ENCODE measurements around the gene DOCK1. TPM values are rescaled to one million over a fixed set of nuclear protein-coding genes. Genes with fewer than 3 reads are reported as not detected.

The DOCK1 gene
- total RNA-seq, 3 donors from 2014 or later: 50.4 to 101 (median 69.2) TPM

GRCh38 chr10:127228195-127228787, 323.1 kb downstream of the DOCK1 start:
- Histone ChIP-seq H3K4me1 (no peaks in the 10 kb centered on the region), H3K36me3 (no peaks in the 10 kb centered on the region), H3K4me3 (no peak overlapping the region), H3K9me3 (no peaks in the 10 kb centered on the region), H3K27ac (no peak overlapping the region), H3K27me3 (no peaks in the 10 kb centered on the region)
- intact Hi-C loops (cut with DNase I; ENCODE audit: low total_unique reads): no loop called here
- TF ChIP-seq POLR2A (IDR thresholded peaks at IDR 0.05) (no peak), POLR2AphosphoS5 (IDR thresholded peaks at IDR 0.05) (no peak)
- TF ChIP-seq, protein P1, sequence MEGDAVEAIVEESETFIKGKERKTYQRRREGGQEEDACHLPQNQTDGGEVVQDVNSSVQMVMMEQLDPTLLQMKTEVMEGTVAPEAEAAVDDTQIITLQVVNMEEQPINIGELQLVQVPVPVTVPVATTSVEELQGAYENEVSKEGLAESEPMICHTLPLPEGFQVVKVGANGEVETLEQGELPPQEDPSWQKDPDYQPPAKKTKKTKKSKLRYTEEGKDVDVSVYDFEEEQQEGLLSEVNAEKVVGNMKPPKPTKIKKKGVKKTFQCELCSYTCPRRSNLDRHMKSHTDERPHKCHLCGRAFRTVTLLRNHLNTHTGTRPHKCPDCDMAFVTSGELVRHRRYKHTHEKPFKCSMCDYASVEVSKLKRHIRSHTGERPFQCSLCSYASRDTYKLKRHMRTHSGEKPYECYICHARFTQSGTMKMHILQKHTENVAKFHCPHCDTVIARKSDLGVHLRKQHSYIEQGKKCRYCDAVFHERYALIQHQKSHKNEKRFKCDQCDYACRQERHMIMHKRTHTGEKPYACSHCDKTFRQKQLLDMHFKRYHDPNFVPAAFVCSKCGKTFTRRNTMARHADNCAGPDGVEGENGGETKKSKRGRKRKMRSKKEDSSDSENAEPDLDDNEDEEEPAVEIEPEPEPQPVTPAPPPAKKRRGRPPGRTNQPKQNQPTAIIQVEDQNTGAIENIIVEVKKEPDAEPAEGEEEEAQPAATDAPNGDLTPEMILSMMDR (IDR thresholded peaks at IDR 0.05): no peak
- no peak for DNase-seq (ENCODE audit: low spot score in 2 of 2)

GRCh38 chr10:127234306-127234800, 329.1 kb downstream of the DOCK1 start:
- Histone ChIP-seq H3K27me3 (no peaks in the 10 kb centered on the region), H3K4me1 (no peaks in the 10 kb centered on the region), H3K36me3 (no peaks in the 10 kb centered on the region), H3K9me3 (no peaks in the 10 kb centered on the region), H3K27ac (no peak overlapping the region), H3K4me3 (no peak overlapping the region)
- intact Hi-C loops (cut with DNase I; ENCODE audit: low total_unique reads): no loop called here
- no peak for TF ChIP-seq POLR2AphosphoS5 (IDR thresholded peaks at IDR 0.05)
- no peak for DNase-seq (ENCODE audit: low spot score in 2 of 2)

DNA sequence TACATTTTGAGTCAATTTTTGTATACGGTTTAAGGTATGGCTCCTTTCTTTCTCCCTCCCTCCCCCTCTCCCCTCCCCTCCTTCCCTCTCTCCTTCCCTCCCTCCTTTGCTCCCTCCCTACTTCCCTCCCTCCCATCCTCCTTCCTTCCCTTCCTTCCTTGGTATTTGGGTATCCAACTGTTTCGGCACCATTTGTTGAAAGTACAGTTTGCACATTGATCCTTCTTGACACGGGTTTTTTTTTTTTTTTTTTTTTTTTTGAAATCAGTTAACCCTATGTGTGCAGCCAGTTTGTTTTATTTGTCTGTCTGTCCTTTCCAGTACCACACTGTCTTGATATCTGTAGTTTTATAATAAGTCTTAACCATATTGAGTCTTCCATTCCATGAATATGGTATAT, 331.0 kb downstream of the DOCK1 start:
- H3K9me3 ChIP-seq: no peaks in the 10 kb centered on the region
- no peak overlapping the region for H3K27ac ChIP-seq
- intact Hi-C loops (cut with DNase I; ENCODE audit: low total_unique reads): no loop called here
- no peak for DNase-seq (ENCODE audit: low spot score in 2 of 2)
- TF ChIP-seq, protein P1 (IDR thresholded peaks at IDR 0.05): no peak
- no peak for TF ChIP-seq POLR2A (IDR thresholded peaks at IDR 0.05)
- no peak for TF ChIP-seq POLR2AphosphoS5 (IDR thresholded peaks at IDR 0.05)
- no peaks in the 10 kb centered on the region for H3K4me1 ChIP-seq
- H3K4me3 ChIP-seq: no peak overlapping the region
- H3K27me3 ChIP-seq: no peaks in the 10 kb centered on the region
- no peaks in the 10 kb centered on the region for H3K36me3 ChIP-seq

DNA sequence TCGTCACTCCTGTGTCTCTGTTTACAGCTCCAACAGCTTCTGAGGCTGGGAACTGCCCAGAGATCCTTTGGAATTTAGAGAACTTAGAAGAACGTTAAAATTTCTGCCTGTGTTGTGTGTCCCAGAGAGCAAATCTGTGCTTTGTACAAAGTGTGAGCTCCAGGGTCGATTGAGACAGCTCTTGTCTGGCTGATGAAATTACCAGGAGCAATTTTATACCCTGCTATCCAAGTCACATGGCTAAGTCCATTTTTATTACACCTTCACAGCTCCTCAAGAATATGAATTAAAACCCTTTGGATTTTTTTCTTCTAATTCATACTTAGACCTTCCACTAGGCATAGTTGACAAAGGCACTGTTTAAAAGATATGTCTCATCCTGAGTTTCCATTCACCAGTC, 337.7 kb downstream of the DOCK1 start:
- Histone ChIP-seq H3K27ac (no peak overlapping the region), H3K36me3 (no peaks in the 10 kb centered on the region), H3K9me3 (no peaks in the 10 kb centered on the region), H3K4me1 (no peaks in the 10 kb centered on the region), H3K27me3 (no peaks in the 10 kb centered on the region), H3K4me3 (no peak overlapping the region)
- DNase-seq (ENCODE audit: low spot score in 2 of 2): no peak
- TF ChIP-seq, protein P1 (IDR thresholded peaks at IDR 0.05): no peak
- no peak for TF ChIP-seq POLR2A (IDR thresholded peaks at IDR 0.05)
- TF ChIP-seq POLR2AphosphoS5 (IDR thresholded peaks at IDR 0.05): no peak
- intact Hi-C loops (cut with DNase I; ENCODE audit: low total_unique reads): no loop called here

DNA sequence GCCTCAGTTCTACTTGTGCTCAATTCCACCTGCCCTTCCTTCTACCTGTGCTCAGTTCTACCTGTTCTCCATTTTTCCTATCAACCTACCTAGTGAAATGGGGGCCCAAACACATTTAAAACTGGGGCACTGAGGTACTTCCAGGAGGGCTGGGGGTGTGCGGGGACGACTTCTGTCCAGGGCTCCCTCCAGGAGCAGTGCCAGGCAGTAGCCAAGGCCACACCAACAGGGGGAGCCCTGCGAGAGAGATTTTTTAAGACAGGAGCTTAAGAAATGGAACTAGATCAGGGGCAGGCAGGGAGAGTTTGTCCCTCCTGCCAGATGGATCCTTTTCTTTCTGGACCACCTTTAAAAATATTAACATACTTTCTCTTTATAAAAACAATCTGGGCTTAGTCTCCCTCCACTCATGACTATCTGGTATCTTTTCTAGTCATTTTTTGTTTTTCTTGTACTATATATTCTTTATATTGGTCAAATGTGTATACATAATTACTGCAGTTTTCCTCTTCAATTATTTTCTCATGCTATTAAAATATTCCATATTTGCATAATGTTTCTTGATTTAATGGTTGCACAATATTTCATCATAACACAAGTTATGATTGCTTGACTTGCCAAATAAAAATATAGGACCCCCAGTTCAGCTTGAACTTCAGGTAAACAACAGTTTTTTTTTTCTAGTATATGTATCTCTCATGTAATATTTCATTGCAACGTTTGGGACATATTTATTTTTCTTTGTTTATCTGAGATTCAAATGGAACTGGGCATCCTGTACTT, 338.5 kb downstream of the DOCK1 start:
- H3K36me3 ChIP-seq: peaks cover 6% of the 10 kb centered on the region
- no peak overlapping the region for H3K27ac ChIP-seq
- no peak for TF ChIP-seq POLR2A (IDR thresholded peaks at IDR 0.05)
- TF ChIP-seq, protein P1 (IDR thresholded peaks at IDR 0.05): peak in 1 of 3 donors; percentile 14
- intact Hi-C loops (cut with DNase I; ENCODE audit: low total_unique reads): no loop called here
- DNase-seq (ENCODE audit: low spot score in 2 of 2): no peak
- no peaks in the 10 kb centered on the region for H3K27me3 ChIP-seq
- H3K4me1 ChIP-seq: no peaks in the 10 kb centered on the region
- H3K4me3 ChIP-seq: no peak overlapping the region
- no peaks in the 10 kb centered on the region for H3K9me3 ChIP-seq

Measured in breast epithelium (tissue), 4 donors.